ENCODE data around the gene PRR5.
"Not testable (repeated sequence)": the region's sequence is repeated elsewhere in the genome, so short reads cannot be mapped to it uniquely, and the experiment has no call there.

PRR5 gene, protein sequence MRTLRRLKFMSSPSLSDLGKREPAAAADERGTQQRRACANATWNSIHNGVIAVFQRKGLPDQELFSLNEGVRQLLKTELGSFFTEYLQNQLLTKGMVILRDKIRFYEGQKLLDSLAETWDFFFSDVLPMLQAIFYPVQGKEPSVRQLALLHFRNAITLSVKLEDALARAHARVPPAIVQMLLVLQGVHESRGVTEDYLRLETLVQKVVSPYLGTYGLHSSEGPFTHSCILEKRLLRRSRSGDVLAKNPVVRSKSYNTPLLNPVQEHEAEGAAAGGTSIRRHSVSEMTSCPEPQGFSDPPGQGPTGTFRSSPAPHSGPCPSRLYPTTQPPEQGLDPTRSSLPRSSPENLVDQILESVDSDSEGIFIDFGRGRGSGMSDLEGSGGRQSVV

GRCh38 chr22:44701824-44702478, at the start of gene PRR5:
PRR5 (plus strand) TSS chr22:44702204; CDS start chr22:44702475, 271 bp downstream.
- in situ Hi-C loops (cut with HindIII; ENCODE audit: low sequenced_read_pairs) = no loop called here

DNA sequence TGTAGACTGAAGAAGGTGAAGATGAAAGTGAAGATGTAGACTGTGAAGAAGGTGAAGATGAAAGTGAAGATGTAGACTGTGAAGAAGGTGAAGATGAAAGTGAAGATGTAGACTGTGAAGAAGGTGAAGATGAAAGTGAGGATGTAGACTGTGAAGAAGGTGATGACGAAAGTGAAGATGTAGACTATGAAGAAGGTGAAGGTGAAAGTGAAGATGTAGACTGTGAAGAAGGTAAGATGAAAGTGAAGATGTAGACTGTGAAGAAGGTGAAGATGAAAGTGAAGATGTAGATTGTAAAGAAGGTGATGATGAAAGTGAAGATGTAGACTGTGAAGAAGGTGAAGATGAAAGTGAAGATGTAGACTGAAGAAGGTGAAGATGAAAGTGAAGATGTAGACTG, 49.1 kb upstream of the PRR5 start:
- in situ Hi-C loops (cut with HindIII; ENCODE audit: low sequenced_read_pairs) = not testable (repeated sequence)

- in situ Hi-C loops (cut with HindIII; ENCODE audit: low sequenced_read_pairs) = no loop called here
These were observed 43.6 kb upstream of the PRR5 start for GRCh38 chr22:44658311-44658953.

DNA sequence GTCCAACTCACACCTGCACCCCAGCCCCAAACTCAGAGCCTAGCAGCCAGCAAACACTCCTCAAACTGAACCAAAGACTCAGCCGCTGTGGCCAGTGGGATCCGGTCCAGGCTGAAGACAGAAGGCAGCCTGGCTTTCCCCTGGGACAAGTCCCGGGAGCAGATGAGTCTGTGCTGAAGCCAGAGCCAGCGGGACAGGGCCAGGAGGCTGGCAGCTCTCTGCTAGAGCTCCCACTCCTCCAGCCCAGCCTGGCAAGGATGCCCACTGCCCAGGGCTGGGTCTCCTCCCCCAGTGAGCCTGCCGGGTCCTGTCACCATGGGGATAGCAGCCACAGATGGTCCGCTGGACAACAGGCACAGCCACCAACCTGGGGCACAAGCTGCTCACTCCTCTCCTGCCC, 42.9 kb upstream of the PRR5 start:
- in situ Hi-C loops (cut with HindIII; ENCODE audit: low sequenced_read_pairs) = no loop called here

GRCh38 chr22:44660051-44660830, 41.8 kb upstream of the PRR5 start:
- in situ Hi-C loops (cut with HindIII; ENCODE audit: low sequenced_read_pairs) = no loop called here

DNA sequence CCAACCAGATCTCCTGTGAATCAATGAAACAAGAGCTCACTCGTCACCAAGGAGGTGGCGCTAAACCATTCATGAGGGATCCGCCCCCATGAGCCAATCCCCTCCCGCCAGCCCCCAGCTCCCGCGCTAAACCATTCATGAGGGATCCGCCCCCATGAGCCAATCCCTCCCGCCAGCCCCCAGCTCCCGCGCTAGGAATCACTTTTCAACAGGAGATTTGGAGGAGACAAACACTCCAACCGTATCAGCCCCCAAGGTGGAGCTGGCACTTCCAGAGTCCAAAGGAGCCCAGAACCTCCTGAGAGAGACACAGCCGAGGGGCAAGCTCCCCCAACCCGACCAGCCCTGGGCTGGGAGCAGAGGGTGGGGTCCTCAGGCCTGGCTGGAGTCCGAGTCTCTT, 40.9 kb upstream of the PRR5 start:
- in situ Hi-C loops (cut with HindIII; ENCODE audit: low sequenced_read_pairs) = no loop called here

GRCh38 chr22:44661659-44662569, 40.1 kb upstream of the PRR5 start:
- in situ Hi-C loops (cut with HindIII; ENCODE audit: low sequenced_read_pairs) = no loop called here

- in situ Hi-C loops (cut with HindIII; ENCODE audit: low sequenced_read_pairs) = no loop called here
These were observed 38.6 kb upstream of the PRR5 start for GRCh38 chr22:44663256-44663999.

GRCh38 chr22:44664149-44664548, 37.9 kb upstream of the PRR5 start:
- in situ Hi-C loops (cut with HindIII; ENCODE audit: low sequenced_read_pairs) = no loop called here

- in situ Hi-C loops (cut with HindIII; ENCODE audit: low sequenced_read_pairs) = no loop called here
These were observed 36.9 kb upstream of the PRR5 start for GRCh38 chr22:44665115-44665514.

DNA sequence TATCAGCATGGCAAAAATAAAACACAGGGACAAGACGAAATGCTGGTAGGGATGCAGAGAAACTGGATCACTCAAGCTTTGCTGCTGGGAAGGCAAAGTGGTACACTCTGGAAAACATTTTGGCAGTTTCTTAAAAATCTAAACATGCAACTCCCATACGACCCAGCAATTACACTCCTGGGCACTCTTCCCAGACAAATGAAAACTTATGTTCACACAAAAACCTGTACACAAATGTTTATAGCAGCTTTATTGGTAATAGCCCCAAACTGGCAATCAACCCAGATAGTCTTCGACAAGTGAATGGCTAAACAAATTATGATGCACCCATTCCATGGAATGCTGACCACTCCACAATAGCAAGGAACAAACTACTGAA, 35.8 kb upstream of the PRR5 start:
- in situ Hi-C loops (cut with HindIII; ENCODE audit: low sequenced_read_pairs) = no loop called here

GRCh38 chr22:44667276-44667675, 34.7 kb upstream of the PRR5 start:
- in situ Hi-C loops (cut with HindIII; ENCODE audit: low sequenced_read_pairs) = no loop called here

GRCh38 chr22:44667829-44668189, 34.2 kb upstream of the PRR5 start:
- in situ Hi-C loops (cut with HindIII; ENCODE audit: low sequenced_read_pairs) = no loop called here

DNA sequence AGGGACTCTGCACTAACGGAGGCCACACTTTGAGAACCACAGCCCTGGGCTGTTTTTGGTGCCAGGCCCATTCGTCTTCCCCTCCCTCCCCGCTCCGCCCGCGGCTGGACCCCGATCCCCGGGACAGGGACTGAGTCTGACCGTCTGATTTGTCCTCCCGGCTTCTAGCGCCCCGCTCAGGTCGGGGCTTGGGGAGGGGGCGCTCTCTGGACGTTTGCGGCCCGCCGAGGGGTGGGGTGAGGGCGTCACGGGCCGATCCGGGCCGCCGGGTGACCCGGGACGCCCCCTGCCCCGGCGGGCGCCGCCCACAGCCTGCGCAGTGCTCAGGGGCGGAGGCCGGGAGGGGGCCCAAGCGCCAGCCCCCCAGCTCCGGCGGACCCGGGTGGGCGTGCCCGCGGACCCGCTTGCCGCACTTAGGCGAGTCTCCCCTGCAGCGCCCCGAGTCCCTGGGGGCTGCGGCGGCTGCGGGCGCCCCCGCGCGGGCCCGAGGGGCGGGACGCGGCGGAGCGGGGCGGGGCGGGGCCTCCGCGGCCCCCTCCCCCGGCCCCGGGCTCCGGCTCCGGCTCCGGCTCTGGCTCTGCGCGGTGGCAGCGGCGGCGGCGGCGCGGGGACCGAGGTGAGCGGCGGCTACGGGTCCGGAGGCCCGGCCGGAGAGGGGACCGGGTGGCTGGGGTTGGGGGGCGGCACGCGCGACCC, 33.7 kb upstream of the PRR5 start:
- in situ Hi-C loops (cut with HindIII; ENCODE audit: low sequenced_read_pairs) = no loop called here

DNA sequence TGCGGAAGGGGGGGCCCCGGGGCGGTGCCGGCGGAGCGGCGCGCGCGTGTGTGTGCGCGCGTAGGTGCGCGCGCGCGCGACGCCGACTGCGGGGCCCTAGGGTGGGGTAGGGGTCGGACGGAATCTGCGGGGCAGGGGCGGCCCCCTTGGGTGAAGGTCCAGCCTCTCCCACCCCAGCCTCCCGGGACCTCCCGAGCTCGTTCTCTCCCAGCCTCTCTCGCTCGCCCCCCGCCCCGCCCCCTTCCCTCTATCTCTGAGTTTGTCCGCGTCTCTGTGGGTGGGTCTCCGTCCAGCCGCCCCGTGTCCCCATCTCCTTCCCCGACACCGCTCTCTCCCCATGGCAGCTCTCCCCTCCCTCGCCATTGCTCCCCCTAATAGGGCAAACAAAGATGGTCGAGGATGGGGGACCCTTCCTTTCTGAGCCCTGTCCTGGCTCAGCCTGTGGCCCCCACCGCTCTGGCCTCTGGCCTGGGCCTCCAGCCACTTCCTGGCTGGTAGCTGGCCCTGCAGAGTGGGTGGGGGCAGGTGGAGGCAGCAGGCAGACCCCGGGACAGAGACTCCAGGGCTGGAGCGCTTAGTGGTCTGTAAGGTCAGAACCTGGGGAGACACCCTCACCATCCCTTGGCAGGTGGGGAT, 33.0 kb upstream of the PRR5 start:
- in situ Hi-C loops (cut with HindIII; ENCODE audit: low sequenced_read_pairs) = no loop called here

DNA sequence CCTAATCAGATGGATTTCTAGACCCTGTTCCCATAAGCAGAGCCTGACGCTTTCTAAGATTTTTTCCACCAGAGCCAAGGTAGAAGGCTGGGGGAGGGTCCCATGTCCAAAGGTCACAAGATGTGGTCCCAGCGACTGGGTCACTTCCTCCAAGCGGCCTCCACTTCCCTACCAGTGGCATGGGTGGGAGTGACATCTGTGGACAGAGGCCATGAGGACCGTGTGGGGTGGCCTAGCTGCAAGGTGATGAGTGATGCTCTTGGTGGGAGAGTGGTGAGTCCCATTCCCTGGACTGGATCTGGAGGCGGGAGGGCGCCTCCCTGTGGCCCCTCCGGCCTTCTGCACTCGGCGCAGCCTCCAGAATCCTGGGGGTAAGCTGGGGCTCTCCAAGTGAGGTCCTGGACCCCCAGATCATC, 32.4 kb upstream of the PRR5 start:
- in situ Hi-C loops (cut with HindIII; ENCODE audit: low sequenced_read_pairs) = no loop called here

DNA sequence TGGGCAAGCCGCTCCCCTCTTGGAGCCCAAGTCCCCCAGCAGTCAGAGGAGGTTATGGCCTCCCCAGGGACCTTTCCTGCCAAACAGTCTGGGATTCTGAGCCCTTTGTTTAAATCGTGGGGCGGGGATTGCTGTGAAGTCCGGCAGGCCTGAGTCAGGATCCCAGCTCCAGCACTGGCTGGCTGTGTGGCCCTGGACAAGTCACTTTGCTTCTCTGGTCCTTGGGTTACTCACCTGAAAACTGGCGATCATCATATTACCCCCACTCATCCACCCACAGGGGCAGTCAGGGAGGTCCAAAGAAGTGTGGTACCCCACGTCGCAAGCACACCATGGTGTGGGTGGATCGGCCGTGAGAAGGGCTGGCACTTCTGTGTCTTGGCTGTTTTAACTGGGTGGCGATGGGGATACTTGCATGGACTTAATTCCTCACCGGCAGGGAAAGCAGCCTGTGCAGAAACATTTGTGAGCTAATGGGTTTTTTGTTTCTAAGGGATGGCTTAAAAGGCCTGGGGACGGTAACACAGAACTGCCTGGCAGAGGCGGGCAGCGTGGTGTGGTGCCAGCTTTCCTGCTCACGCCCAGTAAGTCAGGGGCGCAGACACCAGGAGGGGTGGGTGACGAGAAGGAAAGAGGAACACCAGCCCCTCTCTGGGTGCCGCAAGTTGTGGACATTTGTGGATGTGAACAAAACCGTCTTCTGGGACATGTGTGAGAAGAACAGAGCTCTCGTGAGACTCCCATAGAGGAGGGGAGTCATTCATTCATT, 31.6 kb upstream of the PRR5 start:
- in situ Hi-C loops (cut with HindIII; ENCODE audit: low sequenced_read_pairs) = no loop called here

- in situ Hi-C loops (cut with HindIII; ENCODE audit: low sequenced_read_pairs) = no loop called here
These were observed 30.3 kb upstream of the PRR5 start for GRCh38 chr22:44671742-44672141.

All from endothelial cell of hepatic sinusoid (primary cell).